ENCODE data around the gene RDH11.
"Not testable (repeated sequence)": the region's sequence is repeated elsewhere in the genome, so short reads cannot be mapped to it uniquely, and the experiment has no call there.

The RDH11 gene

GRCh38 chr14:67695394-67695949 is at the start of gene RDH11:
Gene RDH11, minus strand, starts transcription at chr14:67695764. Its CDS starts 61 bp downstream, at chr14:67695703.
- peak; percentile 91 for DNase-seq

- DNase-seq: no peak
Measured at GRCh38 chr14:67744046-67744445, 48.5 kb upstream of the RDH11 start.

- DNase-seq: no peak
Measured at GRCh38 chr14:67738740-67739504, 43.4 kb upstream of the RDH11 start.

GRCh38 chr14:67736771-67737170 is 41.2 kb upstream of the RDH11 start:
- no peak for DNase-seq

- DNase-seq: no peak
Measured at GRCh38 chr14:67735336-67736147, 40.0 kb upstream of the RDH11 start.

- no peak for DNase-seq
Measured at GRCh38 chr14:67734675-67735074, 39.1 kb upstream of the RDH11 start.

- no peak for DNase-seq
Measured at GRCh38 chr14:67733616-67734015, 38.1 kb upstream of the RDH11 start.

GRCh38 chr14:67729072-67729885 is 33.7 kb upstream of the RDH11 start:
- no peak for DNase-seq

GRCh38 chr14:67728258-67728657 is 32.7 kb upstream of the RDH11 start:
- DNase-seq: no peak

GRCh38 chr14:67727361-67727760 is 31.8 kb upstream of the RDH11 start:
- DNase-seq: no peak

- no peak for DNase-seq
Measured at GRCh38 chr14:67725171-67725570, 29.6 kb upstream of the RDH11 start.

GRCh38 chr14:67722293-67722692 is 26.7 kb upstream of the RDH11 start:
- DNase-seq: no peak

GRCh38 chr14:67721875-67722274 is 26.3 kb upstream of the RDH11 start:
- no peak for DNase-seq

GRCh38 chr14:67719866-67720265 is 24.3 kb upstream of the RDH11 start:
- DNase-seq: no peak

- not testable (repeated sequence) for DNase-seq
Measured at GRCh38 chr14:67719385-67719784, 23.8 kb upstream of the RDH11 start.

- DNase-seq: no peak
Measured at GRCh38 chr14:67718265-67718664, 22.7 kb upstream of the RDH11 start.

- DNase-seq: no peak
Measured at GRCh38 chr14:67717048-67717447, 21.5 kb upstream of the RDH11 start.

- DNase-seq: no peak
Measured at GRCh38 chr14:67710209-67710608, 14.6 kb upstream of the RDH11 start.

- not testable (repeated sequence) for DNase-seq
Measured at GRCh38 chr14:67709796-67710195, 14.2 kb upstream of the RDH11 start.

- DNase-seq: not testable (repeated sequence)
Measured at GRCh38 chr14:67709346-67709745, 13.8 kb upstream of the RDH11 start.

- DNase-seq: no peak
Measured at GRCh38 chr14:67705211-67705610, 9.6 kb upstream of the RDH11 start.

- DNase-seq: peak; percentile 70
Measured at GRCh38 chr14:67704484-67705089, 9.0 kb upstream of the RDH11 start.
